HG03139 (cell line): Measurements from ENCODE around the gene TFEB.
"Not testable (repeated sequence)": the region's sequence is repeated elsewhere in the genome, so short reads cannot be mapped to it uniquely, and the experiment has no call there.

ENCODE experiments used
- ATAC-seq: cut with Tn5 transposase; IDR thresholded peaks from one replicate; pipeline ENCODE4 v1.9.1; 2021; ENCODE audit not compliant: unreplicated experiment

The TFEB gene

DNA sequence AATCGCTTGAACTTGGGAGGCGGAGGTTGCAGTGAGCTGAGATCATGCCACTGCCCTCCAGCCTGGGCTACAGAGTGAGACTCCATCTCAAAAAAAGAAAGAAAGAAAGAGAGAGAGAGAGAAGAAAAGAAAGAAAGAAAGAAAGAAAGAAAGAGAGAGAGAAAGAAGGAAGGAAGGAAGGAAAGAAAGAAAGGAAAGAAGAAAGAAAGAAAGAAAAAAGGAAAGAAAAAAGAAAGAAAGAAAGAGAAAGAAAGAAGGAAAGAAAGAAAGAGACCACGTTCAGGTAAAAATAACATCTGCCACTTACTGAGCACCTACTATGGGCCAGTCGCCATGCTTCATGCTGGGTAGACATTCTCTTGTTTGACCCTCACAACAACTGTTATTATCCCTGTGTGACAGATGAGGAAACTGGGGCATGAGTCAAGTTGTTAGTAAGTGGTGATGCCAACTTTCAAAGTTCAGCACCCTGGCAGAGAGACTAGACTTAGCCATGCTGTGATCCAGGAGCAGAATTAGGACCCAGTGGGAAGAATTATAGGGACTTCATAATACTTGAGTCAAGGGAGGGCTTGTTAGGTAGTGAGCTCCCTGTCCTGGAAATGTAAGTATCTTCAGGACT is 30.7 kb upstream of the TFEB start:
- ATAC-seq: not testable (repeated sequence)

DNA sequence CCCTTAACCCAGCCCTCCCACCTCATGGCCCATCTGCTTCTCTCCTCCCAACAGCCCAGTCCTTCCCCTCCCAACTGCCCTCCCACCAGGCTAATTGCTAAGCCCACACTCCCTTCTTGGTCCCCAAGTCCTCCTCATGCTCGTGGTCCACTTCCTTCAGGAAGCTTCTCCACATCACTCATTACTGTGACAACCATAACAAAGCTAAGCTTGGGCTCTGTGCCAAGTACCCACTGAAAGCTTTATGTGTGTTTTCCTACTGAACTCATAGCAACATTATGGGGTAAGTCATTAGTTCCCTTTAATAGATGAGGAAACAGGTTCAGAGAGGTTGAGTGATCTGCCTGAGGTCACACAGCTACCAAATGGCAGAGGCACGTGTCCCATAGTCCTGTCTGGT is 28.1 kb upstream of the TFEB start:
- no peak for ATAC-seq

DNA sequence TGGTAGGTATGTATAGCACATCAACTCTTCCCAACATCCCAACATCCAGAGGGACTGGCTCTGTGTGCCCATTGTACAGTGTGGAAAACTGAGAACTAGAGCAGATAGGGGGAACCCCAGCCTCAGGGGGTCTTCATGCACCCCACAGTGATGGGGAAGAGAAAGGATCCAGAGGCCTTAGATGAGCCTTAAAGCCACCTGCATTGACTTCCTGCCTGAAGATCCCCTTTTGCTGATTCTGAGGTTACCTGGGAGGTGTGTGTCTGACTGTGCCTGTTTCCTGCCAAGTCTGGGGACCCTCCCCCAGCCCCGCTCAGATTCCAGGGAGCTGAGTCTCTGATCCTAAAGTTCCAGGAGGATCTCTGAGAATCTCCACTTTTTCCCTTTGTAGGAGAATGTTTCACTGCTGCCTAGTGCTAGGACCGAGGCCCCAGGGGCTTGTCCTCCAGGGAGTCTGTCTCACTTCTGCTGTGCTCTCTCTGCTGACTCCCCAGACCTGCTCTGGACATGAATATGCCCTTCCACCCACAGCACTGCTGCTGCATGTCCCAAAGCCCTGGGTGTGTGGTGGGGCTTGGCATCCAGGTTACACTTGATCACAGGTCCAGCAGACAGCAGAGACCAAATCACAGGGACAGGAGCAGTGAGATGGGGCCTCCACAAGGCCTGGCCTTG is 24.6 kb upstream of the TFEB start:
- no peak for ATAC-seq

DNA sequence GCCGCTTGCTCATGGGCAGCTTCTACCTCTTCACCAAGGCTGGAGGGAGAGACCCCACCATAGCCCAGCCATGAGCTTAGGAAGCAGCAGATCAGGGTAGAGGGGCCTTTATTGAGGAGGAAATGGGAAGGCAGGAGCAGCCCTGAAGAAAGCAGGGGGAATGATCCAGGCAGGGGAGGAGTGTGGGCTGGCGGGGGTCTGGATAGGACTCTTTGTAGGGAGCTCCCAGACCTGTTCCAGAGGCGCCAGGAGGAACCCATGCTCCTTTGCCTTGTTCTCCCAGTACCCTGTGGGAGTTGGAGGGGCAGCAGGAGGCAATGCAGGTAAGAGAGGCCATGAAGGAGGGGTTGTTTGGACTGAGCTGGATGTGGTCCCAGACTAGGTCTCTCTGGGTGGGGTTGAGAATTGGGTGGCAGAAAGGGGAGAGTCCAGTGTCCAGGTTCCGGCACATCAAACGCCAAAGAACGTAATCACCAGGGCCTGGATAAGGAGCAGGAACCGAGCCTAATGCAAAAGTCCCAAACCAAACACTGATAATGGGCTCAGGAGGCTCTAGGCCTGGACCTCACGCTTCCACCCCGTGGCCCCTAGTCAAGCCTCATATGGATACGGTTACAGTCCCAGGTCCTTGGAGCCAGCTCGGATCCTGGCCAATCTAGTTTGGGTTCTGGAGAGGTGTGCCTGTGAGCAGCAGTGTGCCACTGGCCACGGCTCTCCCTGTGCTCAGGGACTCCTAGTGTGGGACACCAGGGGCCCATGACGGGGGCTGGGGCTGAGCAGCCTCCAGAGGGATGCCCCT is 23.9 kb upstream of the TFEB start:
- no peak for ATAC-seq

DNA sequence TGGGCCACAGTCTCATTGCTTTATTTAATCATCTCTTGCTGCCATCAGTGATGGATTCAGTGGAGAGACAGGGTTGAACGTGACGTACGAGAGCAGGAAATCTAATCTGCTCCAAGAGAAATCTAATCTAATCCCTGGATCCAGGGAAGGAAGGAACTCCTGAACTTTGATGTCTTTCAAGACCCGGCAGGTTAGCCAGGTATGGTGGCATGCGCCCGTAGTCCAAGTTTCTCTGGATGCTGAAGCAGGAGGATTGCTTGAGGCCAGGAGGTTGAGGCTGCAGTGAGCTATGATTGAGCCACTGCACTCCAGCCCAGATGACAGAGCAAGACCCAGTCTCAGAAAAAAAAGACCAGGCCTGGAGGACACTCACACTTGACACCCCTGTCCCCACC is 23.2 kb upstream of the TFEB start:
- ATAC-seq: no peak

DNA sequence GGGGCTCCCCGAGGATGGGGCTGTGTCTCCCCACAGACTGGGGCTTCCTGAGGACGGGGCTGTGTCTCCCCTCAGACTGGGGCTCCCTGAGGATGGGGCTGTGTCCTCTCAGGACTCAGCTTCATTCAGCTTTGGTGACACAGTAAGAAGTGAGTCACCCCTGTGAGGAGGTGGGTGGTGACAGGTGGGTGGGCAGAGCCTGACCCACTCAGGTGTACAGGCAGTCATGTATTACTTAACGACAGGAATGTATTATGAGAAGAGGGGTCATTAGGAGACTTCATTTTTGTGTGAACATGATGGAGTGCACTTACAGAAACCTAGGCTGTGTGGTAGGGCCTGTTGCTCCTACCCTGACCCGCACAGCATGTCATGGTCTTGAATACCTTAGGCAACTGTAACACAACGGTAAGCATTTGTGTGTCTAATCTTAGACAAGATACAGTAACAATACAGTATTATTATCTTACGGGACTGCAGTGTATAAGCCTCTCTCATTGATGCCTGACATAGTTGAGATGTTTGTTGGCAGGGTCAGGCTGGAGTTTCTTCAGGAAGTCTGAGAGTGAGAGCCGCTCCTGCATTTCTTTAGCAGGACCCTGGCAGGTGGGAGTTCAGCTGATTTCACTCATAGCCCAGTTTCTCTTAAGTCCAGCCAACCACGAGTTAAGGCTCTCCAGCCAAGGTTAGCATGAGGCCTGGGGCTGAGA is 22.7 kb upstream of the TFEB start:
- no peak for ATAC-seq

DNA sequence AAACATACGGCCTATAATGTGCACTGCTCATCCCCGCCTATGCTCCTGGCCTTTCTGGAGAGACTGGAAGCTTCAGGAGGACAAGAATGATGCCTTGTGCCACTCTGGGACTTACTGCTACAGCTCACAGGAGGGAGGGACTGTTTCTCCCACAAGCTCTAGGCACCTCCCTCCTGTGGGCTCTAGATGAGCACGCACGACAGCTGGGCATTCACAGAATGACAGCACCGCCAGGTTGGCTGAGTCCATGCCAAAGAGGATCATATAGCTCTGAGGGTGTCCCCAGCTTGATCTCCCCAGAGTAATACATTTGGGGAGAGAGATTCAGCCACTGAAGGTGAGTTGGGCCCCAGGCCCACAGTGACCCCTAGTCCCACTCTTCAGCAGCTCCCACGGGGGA is 21.9 kb upstream of the TFEB start:
- ATAC-seq: no peak

- no peak for ATAC-seq
Observed at GRCh38 chr6:41756354-41756753, 20.9 kb upstream of the TFEB start.

DNA sequence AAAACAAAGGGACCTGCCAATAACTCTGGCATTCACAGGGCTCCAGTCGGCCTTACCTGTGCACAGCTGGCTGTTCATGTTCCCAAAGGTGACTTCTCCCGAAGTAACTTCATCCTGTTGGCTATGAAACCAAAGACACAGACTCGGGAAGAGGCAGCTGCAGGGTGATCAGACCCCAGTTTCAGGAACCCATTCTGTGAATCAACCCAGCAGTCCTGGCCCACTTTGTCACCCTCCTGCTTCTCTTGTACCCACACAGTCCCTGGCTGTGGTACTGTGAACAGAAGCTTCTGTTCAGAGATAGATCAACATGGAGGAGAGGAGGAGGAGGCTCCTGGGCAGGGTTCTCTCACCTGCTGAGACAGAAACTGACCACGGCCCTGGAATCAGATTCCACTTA is 20.5 kb upstream of the TFEB start:
- no peak for ATAC-seq

DNA sequence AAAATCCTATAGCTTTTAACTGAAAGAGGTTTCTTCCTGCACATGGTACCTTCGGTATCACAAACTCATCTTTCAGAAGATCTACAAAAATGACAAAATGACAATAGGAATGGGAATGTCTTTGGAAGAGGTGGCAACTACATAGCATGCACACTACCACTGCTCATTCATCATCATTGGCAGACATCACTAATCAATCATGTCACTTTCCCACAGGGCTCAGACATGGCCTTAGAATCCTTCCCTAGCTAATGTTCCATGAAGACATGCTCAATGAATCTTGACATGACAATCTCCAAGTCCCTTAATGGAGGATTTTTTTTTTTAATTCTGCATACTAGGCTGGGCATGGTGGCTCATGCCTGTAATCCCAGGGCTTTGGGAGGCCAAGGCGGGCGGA is 15.0 kb upstream of the TFEB start:
- ATAC-seq: no peak

DNA sequence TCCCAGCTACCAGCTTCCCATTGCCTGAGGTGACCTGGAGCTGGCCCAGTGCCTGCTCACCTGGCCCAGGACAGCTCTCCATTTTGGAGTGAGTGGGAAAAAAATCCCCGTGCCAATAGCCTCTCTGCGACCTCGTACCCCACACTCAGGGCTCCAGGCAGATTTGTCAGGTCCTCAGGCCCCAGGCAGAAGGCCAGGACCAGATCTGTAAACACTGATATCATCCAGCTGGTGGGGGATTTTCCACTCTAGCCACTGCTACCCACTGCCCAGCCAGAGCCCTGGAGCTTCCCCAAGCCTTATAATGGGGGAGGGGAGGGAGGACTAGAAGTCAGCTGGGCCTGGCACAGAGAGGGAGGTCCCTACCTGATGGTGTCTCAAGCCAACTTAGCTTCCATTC is 13.1 kb upstream of the TFEB start:
- ATAC-seq: no peak

- no peak for ATAC-seq
Observed at GRCh38 chr6:41748102-41748477, 12.7 kb upstream of the TFEB start.

GRCh38 chr6:41747256-41748101 is 12.1 kb upstream of the TFEB start, which contains the start of gene PGC:
Gene PGC, minus strand, starts transcription at chr6:41747397. Its CDS starts 63 bp downstream, at chr6:41747334.
- no peak for ATAC-seq

- no peak for ATAC-seq
Observed at GRCh38 chr6:41746107-41746506, 10.7 kb upstream of the TFEB start.

- no peak for ATAC-seq
Observed at GRCh38 chr6:41744236-41744787, 8.9 kb upstream of the TFEB start.

DNA sequence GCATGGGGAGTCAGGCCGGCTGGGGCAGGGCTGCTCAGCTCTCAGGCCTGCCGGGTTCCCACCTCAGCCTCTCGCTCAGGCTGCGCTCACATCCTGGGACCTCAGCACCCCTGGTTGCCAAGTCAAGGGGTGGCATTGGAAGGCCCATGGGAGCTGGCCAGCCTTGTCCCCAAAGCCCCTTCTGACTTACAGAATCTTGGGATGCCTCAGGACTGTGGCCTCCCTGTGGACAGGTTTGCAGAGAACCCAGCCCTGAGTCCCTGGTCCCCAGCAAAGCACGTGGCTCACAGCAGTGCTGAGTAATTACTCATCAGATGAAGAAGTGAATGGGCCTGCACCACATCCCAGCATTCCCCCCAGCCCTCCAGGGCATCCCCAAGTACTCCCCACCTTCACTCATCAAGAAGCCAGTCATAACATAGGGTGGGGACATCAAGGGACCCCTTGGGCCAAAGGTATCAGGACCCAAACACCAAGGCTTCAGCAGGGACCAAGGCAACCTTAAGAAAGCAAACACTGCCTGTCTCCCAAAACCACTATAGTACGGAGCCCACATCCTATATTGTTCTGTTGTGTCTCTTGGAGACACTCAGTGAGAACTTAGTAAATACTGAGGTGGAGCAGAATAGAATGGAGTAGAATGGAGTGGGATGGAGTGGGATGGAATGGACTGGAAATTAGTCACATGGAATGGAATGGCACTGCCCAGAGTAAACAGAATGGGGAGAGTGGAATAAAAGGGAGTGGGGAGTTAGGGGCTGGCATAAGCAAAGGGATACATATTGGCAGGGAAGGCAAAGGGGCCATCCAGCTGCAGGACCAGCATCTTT is 8.2 kb upstream of the TFEB start:
- no peak for ATAC-seq

DNA sequence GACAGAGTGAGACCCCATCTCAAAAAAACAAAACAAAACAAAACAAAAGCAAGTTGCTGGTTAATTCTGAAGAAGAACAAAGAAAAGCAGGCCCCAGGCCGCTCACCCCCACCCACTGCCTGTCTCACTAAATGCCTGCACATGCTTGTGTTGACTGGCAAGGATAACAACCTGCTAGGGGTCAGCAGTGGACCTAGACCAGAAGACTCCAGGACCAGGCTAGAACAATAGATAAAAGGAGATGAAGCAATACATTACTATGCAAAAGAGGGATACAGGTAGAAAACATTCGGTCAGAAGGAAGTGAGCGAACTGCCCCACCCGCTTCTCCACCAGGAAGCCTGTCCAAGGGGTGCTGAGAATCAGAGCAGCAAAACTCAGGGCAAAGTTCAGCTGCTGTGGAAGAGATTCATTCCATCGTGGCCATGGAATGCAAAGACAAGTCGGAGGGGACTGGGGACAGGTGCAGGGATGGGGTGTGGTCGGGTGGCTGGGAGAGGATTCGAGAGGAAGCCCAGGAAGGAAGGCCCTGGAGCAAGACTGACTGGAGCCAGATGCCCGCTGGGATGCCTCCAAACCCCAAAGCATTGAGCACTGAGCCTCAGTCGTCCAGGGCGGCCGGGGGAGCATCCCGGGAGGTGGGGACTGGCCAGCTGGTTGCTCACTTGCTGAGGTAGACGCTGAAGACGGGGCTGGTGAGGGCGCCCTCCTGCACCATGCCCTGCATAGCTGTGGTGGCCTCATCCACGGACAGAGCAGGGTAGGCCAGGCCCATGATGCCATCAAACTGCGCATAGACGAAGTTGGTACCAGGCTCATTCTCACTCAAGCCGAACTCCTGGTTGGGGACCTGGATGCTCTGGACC is 6.5 kb upstream of the TFEB start:
- no peak for ATAC-seq

GRCh38 chr6:41740366-41741162 is 5.2 kb upstream of the TFEB start:
- ATAC-seq: no peak
